ENCODE results near the gene TEAD3.

Gene TEAD3

DNA sequence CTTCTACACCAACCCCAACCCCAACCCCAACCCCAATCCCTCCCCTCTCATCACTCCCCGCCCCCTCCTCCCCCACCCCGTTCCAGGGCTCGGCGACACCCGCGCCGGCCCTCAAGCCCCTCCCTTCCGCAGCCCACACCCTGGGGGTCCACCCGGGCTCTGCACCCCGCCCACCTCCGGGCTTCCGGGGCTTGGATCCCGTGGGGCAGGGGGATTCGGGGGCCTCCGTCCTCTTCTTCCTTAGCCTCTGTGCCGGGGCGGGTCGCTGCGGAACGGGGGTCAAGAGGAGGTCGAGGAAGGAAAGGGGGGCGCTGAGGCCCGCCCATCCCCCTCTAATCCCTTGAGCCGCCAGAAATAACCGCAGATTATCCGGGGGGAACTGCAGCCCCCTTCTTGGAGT is 15.1 kb upstream of the TEAD3 start:
- no peak for DNase-seq

DNA sequence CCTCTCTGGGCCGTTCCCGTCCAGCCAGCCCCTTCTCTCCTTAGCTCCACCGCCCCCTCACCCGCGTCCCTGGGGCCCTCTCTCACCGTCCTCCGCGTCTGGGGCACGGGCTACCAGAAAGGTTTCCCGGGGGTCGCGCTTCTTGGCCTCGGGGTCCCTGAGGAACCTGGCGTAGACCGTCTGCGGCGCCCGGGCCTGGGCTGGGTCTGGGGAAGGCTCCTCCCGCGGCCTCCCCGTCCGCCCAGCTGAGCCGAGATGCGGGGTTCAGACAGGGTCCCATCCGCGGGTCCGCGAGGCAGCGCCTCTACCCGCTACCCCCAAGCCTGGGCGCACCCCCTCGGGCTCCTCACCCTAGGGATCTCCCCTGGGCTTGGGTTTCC is 14.7 kb upstream of the TEAD3 start:
- no peak for DNase-seq

DNA sequence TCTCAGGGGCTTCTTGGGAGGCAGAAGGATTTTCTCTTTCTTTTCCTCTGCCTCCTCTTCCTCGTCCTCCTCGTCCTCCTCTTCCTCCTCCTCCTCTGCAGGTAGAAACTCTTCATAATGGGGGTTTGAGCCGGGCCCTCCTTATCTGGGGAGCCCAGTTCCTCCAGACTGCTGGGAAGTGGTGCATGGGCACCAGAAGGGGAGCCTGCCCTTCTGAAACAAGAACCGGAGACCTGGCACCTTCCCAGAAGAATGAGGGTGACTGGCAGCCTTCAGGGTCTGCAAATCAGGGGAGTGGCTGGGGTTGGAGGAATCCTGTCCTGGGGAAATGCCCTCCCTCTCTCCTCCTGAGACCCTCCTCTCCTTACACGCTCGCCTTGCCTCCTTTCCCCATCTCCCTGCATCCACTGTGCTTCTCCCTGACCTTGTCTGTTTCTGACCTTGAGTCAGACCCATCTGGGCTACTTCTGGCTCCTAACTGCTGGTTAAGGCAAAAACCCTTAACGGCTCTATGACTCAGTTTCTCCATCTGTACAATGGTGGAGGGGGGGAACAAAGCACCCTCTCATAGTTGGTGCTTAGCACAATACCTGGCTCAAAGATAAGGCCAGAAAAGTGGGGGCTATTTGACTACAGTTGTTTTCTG is 14.2 kb upstream of the TEAD3 start:
- DNase-seq: no peak

DNA sequence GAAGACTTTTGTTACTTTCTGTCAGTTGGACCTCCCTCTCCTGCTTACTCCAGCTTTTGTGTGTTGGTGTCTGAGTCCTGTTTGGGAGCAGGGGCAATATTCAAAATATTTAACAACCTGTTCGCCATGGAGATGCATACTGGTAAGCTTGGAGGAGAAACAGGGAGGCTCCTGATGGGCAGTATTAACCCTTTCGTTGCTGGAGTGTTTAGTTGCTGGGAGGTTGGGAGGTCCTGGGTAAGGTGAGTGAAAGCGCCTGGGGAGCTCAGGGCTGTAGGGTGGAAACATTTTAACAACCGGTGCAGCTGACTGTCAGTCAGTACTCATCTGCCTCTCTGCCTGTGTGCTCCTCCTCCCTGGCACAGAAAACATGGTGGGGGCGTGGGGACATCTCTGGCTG is 11.7 kb upstream of the TEAD3 start:
- no peak for DNase-seq

DNA sequence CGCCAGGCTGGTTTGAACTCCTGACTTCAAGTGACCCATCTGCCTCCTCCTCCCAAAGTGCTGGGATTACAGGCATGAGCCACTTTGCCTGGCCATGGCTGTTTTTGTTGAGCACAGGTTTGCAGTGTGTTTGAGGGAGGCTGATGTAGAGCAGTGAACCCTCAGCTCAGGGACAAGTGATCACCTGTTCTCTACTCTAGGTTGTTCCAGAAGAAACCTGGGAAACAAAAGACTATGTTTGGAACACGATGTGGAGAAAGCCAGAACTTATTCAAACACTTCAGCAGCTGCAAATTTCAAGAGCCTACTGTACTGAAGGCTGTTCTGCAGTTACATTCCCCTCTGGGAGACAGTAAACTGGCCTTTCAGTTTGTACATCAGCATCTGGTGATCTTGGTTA is 11.1 kb upstream of the TEAD3 start:
- no peak for DNase-seq

DNA sequence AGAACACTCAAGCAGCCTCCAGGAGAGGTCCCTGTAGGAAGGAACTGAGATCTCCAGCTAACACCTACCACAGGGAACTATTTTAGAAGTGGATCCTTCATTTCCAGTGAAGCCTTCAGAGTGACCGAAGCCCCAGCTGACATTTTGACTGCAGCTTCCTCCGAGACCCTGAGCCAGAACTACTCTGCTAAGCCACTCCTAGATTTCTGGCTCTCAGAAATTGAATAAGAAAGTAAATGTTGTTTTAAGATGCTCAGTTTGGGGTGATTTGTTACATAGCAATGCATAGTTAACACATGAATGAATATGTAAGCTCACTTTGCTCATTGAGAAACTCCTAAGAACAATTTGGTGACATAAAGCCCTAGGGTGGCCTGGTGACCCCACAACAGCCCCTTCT is 10.3 kb upstream of the TEAD3 start:
- no peak for DNase-seq

DNA sequence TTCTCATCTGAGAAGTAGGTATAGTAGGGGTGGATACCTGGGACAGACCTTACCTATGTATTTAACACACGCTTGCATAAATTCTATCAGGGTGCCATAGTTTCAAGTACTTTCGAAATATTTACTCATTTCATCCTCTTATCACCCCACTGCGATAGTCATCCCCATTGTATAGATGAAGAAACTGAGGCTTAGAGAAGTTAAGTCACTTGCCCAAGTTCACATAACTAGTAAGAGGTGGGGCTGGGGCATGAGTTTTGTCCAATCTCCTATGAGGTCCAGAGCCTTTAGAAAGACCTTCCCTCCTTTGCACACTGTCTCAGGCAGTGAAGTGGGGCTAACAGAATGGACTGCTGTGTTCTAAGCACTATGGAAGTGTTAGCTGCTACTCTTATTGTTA is 9.7 kb upstream of the TEAD3 start:
- no peak for DNase-seq

DNA sequence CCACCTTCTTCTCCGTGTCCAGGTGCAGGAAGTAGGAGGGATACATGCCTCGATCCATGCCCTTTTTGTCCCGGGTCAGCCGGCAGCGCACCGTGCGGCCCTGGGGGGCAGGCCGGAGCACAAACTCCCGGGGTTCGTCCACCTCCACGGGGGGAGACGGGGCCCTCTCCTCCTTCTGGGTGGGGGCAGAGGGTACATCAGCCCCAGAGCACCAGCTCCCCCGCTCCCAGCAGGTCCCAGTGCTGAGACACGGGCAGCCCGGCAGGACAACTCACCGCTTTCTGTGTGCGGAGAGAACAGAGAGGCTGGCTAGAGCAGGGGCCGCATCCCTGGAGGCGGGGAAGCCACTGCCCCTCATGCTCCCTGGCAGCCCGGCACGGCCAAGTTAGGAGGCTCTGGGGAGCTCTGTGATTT is 9.1 kb upstream of the TEAD3 start:
- DNase-seq: no peak

DNA sequence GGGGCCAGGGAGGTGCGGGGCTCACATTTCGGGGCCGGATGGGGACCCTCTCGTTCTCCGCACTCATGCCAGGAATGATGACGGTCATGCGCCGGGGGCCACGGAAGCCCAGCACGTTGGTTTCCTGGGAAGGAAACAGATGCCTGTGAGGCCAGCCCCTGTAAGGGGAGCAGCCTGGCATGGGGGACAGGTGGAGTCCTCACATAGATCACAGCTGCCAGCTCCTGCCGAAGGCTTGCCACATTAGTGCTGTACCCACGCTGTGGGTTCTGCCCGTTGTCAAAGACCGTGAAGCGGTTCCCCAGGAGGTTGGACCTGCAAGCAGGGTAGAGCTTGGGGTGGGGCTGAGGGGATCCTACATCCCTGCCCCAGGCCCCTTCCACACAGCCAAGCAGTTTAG is 6.7 kb upstream of the TEAD3 start:
- DNase-seq: no peak

DNA sequence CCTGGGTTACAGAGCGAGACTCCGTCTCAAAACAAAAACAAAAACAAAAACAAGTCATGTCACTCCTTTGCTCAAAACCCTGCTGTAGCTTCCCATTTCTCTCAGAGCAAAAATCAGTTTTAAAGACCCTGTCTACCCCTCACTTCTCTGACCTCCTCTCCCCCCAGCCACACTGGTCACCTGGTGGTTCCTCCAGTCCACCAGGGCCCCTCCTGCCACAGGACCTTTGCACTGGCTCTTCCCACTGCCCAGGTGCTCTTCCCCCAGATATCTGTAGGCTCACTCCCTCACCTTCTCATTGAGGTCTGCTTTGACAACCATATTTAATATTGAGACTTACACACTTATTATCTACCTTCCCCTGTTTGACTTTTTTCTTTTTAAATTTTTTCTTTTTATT is 4.9 kb upstream of the TEAD3 start:
- no peak for DNase-seq

DNA sequence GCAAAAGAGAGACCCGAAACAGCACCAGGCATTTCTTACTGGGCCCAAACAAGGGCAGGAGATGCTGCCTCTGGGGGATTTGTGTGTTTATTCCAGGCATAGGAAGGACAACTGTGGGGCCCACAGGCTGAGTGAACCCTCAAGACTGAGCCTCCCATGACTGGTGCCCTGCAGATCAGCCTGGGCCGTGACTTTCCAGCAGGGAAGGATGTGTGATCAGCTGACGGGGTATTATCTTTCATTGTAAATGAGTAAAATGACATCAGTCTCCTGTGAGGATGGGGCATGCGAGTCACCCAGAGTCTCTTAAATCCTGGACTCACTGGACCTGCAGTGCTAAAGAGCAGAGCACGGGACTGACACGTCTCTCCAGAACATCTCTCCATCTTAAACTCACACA is 3.9 kb upstream of the TEAD3 start:
- DNase-seq: no peak

DNA sequence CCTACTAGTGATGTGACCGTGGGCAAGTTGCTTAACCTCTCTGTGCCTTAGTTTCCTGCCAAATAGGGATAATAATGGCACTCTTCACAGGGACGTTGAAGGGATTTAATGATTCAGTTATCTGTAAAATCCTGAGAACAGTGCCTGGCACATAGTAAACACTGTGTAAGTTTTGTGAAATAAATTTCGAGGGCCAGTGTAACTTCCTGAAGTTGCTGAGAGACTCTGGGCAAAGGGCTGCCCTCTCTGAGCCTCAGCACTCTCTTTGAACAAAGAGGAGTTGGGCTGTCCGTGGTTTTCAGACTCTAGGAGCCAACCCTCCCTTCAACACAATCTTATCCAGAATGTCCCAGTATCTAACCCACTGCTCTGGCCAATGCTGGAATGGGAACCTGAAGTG is 2.5 kb upstream of the TEAD3 start:
- DNase-seq: no peak

DNA sequence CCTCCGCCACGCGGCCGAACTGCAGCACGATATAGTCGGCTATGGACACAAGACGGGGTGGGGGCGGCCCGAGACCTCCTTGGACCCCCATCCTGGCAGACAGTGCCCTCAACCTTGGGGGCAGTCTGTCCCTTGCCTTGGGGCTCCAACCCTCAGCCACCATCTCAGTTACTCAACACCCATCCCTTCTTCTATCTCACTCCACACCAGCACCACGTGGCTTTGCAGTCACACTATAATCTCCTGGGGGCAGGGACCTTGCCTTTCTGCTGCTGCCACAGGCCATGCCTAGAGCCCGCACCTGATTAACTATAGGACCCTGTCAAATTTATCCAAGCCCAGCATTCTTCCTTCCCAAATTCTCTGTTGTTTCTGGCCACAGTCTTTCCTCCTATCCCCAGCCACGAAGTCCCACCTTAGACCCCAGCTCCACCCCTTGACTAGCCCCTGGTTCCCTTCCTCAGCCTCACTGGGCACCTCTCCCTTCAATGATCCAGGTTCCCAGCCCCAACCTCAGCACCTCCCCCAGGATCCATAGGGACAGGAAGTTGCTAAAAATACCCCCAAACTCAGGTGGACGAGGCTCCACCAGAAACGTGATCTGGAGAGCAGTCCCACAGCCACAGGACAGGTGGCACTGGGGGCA is 1.7 kb upstream of the TEAD3 start:
- no peak for DNase-seq

DNA sequence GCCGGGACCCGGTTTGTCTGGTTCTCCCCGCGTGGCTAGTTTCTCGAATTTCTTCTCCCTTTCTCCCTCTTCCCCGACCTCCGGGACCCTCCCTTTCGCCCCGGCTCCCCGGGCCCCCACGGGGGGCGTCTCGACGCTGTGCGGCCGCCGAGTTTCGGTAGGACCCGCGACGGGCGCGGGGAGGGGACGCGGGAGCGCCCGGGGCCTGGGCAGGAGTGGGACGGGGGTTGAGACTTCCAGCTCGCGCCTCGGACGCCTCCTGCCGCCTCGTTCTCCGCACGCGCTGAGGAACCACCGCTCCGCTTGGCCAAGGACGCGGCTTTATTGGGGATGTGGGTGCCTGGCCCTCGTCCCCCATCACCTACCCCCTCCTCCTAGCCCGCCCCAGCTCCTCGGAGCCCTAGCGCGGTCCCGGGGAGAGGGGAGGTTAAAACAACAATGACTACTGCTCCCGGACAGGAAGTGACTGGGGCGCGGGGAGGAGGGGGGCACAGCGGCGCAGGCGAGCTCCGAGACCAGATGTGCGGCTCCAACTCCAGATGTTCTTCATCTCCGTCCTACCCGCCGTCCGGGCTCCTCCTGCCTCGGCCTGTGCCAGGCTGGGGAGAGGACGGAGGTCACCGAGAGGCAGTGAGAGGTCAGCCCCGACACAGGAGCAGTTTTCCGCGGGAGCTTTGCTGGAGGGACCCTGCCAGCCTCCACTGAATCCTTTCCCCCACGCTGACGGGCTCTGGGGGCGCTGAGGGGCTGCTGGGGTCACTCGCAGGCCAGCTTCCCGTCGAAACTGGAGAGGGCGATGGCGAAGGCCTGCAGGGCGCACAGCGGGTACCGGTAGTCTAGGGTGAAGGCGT is 917 bp upstream of the TEAD3 start:
- DNase-seq: no peak

DNA sequence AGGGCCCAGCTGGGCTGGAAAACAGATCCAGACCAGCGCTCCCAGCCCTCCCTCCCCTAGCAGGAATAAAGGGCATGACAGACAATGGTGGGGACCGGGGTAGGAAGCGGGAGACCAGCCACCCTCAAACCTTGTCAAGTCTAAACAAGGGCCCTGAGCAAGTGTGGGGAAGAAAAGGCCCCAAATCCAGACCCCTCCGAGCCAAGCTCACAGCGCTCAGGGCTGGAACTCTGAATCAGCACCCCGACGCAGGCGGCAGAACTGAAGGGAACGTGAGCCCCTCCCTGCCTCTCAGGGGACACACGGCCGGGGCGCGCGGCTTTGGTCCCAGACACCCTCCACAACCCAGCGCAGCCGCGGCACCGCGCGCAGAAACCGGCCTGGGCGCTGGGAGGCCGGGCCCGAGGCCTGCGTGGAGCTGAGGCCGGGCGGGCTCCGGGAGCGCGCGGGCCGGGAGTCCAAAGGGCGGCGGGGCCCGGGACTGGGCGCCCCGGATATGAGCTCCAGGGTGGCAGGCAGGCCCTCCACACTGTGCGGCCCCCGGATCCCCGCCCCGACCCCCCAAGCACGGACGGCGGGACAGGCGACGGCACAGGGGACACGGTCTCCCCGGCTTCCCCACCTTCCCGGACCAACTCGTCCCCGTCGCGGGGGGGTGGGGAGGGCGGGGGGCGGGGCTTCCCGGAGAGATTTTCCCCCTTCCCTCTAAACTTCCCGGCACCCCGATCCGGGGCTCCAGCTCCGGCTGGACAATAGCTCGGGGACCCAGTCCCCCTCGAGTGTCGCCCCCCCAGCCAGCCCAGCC is 641 bp downstream of the TEAD3 start:
- no peak for DNase-seq

DNA sequence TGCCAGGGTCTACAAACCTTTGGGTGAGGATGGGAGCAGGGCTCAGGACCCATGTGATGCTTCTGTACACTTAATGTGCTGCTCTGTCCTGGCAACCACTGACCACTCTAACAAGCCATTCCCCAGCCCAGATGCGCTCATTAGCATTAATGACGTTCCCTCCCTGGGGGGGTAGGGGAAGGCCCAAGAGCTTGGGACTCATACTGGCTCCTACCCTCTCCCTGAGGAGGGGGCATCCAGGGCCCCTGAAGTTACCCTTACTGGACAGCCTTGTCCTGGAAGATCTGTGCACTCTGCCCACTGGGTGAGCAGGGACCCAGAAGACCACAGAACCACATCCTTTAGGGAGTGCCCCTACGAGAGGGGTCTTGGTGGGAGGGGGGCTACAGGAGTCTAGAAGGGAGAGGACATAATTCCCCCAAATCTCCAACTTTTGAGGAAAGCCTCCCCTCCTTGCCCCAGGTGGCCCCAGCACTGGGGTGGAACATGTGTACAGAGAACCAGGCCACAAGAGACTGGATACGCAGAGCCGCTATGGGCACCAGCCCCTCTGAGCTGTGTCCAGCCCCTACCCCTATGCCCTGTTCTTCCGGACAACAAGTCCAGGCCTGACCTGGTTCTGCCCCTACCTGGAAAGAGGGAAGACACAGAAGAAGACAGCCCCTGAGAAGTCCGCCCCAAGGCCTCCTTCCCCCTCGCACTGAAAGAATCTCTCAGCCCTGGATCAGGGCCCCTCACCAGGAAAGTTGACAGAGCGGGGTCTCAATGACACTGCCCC is 1.4 kb downstream of the TEAD3 start:
- DNase-seq: no peak

DNA sequence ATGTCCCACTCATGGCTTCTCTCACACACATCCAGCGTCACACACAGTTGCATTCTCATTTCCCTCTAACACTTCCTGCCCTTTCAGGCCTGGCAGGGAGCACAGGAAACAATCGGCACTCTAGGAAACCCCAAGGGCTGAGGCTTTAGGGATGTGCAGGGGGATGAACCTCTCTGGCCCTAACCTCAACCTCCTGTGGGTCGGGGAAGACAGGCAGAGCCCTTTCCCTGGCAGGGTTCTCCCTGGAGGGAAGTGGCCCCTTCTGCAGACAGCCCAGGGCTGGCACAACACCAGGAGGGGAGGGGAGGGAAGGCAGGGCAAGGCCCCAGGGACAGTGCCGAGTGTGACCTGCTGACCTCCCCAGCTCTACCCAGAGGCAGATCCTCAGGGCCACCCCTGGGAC is 2.7 kb downstream of the TEAD3 start:
- no peak for DNase-seq

DNA sequence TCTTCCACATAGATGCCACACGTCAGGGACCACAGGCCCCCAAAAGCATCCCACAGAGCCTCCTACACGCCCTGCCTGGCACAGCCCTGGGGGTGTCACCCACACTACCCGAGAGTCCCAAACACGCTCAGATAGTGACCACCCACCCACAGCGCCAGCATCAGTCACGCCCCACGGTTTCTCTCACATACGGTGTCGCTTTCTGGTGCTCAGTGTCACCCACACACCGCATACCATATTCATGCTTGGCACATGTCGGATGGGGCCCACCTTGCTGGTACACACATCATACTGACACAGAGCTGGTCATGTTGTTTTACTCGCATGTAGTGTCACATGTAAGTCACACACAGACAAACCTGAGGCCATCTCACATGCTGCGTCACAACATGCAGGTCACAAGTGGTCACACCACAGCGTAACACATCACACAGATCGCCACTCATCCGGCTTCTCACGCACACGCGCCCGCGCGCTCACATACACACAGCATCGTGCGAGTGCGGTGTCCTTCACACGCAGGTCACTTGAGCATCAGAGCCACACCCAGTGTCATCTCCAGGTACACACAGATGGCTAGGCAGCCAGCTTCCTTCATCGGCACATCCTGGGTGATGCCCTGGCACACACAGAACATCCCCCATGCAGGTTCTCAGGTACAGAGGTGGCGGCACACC is 3.4 kb downstream of the TEAD3 start:
- DNase-seq: no peak

DNA sequence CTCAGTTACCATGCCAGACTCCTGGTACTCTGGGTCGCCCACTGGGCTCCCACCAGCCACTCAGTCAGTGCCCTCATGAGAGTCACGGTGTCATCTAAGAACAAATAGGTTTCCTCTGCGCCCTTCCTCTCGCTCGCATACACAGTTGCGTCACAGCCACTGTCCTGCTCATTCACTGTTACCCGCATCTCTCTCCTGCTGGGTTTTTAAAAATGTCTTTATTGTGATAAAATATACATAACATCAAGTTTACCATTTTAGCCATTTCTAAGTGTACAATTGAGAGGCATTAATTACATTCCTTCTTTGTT is 4.0 kb downstream of the TEAD3 start:
- DNase-seq: no peak

DNA sequence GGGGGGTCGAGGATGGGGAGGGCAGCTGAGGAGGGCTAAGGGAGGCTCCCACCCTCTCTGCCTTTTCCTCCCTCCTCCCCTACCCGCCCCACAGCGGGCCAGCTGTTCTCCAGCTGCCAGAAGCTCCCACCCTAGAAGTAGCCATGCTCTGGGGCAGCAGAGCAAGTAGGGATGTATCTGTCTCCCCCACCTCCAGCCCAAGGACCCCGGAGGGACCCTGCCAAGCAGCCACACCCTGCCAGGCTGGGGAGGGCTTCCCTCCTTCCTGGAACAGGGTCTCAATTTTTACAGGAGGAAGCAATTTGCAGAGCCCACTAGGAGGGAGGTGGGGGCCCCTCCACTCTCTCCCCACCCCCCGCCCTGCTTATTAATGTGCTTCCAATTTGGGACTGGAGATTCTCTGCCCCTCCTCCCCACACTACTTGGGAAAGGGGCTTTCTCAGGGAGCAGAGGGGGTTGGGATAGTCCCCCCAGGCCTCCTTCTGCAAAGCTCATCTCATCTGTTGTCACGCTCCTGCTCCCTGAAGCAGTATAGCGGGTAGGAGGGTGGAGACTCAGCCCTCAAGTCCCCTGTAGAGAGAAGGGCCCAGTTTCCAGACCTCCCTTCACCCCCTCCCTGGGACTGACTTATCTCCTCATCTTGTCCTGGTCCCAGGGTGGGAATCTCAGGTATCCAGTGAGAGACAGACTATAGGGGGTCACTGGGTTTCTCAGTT is 4.5 kb downstream of the TEAD3 start:
- DNase-seq: no peak

DNA sequence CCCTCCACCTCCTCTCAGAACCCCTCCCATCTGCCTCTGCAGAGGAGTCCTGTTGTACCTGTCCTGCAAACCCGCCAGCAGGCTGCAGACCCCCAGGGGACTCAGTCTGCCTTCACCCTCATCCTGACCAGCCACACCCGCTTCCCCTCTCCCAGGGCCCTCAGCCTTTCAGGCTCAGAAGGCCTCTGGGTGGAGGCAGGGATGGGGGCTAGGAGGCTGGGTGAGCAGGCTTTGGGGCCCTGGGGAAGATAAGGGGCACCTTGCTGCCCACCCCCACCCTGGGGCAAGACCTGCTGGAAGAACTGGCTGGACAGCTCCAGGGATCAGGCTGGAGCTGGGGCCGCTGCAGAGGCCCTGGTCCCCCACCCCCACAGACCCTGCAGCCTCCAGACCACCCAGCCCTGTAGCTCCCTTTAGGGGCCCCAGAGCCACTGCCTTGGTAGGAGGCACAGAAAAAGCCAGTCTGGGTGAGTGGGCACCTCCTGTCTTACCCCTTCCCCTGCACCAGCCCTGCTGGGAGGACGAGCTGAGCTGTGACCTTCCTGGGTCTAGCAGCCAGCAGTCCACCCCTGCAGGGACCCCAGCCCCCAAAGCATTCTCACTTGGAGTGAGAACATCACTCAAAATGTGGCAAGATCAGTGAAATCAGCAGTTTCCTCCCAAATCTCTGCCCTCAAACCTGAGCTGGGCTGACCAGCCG is 5.2 kb downstream of the TEAD3 start:
- DNase-seq: no peak

Data from NCI-H774 (cell line).